Suprapubic skin (tissue), 4 donors: ENCODE data around the gene GPSM1. TPM values are rescaled to one million over a fixed set of nuclear protein-coding genes. Genes with fewer than 3 reads are reported as not detected.

ENCODE experiments used
- DNase-seq, 2 donors: peaks; one replicate each; pipeline ENCODE4 v3.0.0-alpha.2; 2019; ENCODE audit warnings: low spot score in 2 of 2
- H3K27ac ChIP-seq: fragments of 200-600 bp; sonication (generic); one replicate; pipeline ENCODE4 v1.5.1; 2019
- H3K27me3 ChIP-seq: fragments of 200-600 bp; sonication (generic); one replicate; pipeline ENCODE4 v1.5.1; 2019
- H3K36me3 ChIP-seq: fragments of 200-600 bp; sonication (generic); one replicate; pipeline ENCODE4 v1.5.1; 2019
- H3K4me1 ChIP-seq: fragments of 200-600 bp; sonication (generic); one replicate; pipeline ENCODE4 v1.5.1; 2019
- H3K4me3 ChIP-seq: fragments of 200-600 bp; sonication (generic); one replicate; pipeline ENCODE4 v1.5.1; 2019; ENCODE audit warnings: mild to moderate bottlenecking
- H3K9me3 ChIP-seq: fragments of 200-600 bp; sonication (generic); one replicate; pipeline ENCODE4 v1.5.1; 2019
- CTCF ChIP-seq, 2 donors: fragments of 200-600 bp in 1 of 2; fragments of 450-650 bp in 1 of 2; sonication (generic) in 1 of 2; IDR thresholded peaks; one replicate each; pipeline ENCODE4 v1.5.1; 2016 to 2019; ENCODE audit warnings: antibody characterized with exemption in 2 of 2, mild to moderate bottlenecking in 1 of 2, moderate library complexity in 1 of 2
- EP300 ChIP-seq: sonication (generic); formaldehyde crosslinking; IDR thresholded peaks from one replicate; pipeline ENCODE4 v1.6.1; 2017; ENCODE audit warnings: antibody characterized with exemption
- POLR2A ChIP-seq, 2 donors: fragments of 450-650 bp; IDR thresholded peaks; one replicate each; pipeline ENCODE4 v1.6.1; 2017; ENCODE audit warnings: antibody characterized with exemption in 2 of 2, mild to moderate bottlenecking in 2 of 2, moderate library complexity in 2 of 2
- POLR2AphosphoS5 ChIP-seq, 3 donors: sonication (generic); formaldehyde crosslinking; IDR thresholded peaks; one replicate each; pipeline ENCODE4 v1.6.1; 2017; ENCODE audit warnings: antibody characterized with exemption in 3 of 3
- WGBS: methylation state at CpG from one replicate; pipeline ENCODE4 v1.1.5; 2018; 5-methylcytosine and 5-hydroxymethylcytosine counted together
- total RNA-seq, 4 donors: library from RNA; depleted of rRNA; stranded (reverse); fragments of >200 nt; gene quantifications; one replicate each; pipeline ENCODE4 v1.1.0, GENCODE V29; 2016

Gene GPSM1
- total RNA-seq, 4 donors from 2014 or later, result 11.5 to 14.6 (median 13.7) TPM

- Histone ChIP-seq H3K27me3 (no peaks in the 10 kb centered on the region), H3K9me3 (no peaks in the 10 kb centered on the region), H3K4me1 (peaks cover 25% of the 10 kb centered on the region), H3K36me3 (peaks cover 34% of the 10 kb centered on the region), H3K27ac (no peak overlapping the region), H3K4me3 (no peak overlapping the region)
- no peak for DNase-seq
- WGBS, result 79% methylated on average over 28 of the region's 32 CpGs
- peak; percentile 46 to 77 for TF ChIP-seq CTCF (IDR thresholded peaks at IDR 0.05)
- TF ChIP-seq POLR2A (IDR thresholded peaks at IDR 0.05), result no peak
These were observed 12.0 kb downstream of the GPSM1 start for GRCh38 chr9:136339173-136339957.

GRCh38 chr9:136339958-136340310 lies 12.6 kb downstream of the GPSM1 start:
- peaks cover 29% of the 10 kb centered on the region for H3K4me1 ChIP-seq
- 91% methylated on average over 8 of the region's 12 CpGs for WGBS
- TF ChIP-seq CTCF (IDR thresholded peaks at IDR 0.05), result no peak
- TF ChIP-seq POLR2AphosphoS5 (IDR thresholded peaks at IDR 0.05), result no peak
- TF ChIP-seq EP300, result no peak
- no peak for TF ChIP-seq POLR2A (IDR thresholded peaks at IDR 0.05)
- no peaks in the 10 kb centered on the region for H3K9me3 ChIP-seq
- no peak overlapping the region for H3K4me3 ChIP-seq
- no peaks in the 10 kb centered on the region for H3K27me3 ChIP-seq
- H3K36me3 ChIP-seq, result peaks cover 34% of the 10 kb centered on the region
- H3K27ac ChIP-seq, result no peak overlapping the region
- DNase-seq, result no peak

- H3K27ac ChIP-seq, result no peak overlapping the region
- DNase-seq, result no peak
These were observed 13.2 kb downstream of the GPSM1 start for GRCh38 chr9:136340356-136341041.

GRCh38 chr9:136341042-136341655 lies 13.8 kb downstream of the GPSM1 start:
- Histone ChIP-seq H3K27ac (no peak overlapping the region), H3K4me1 (peaks cover 41% of the 10 kb centered on the region), H3K4me3 (no peak overlapping the region), H3K27me3 (no peaks in the 10 kb centered on the region), H3K9me3 (no peaks in the 10 kb centered on the region), H3K36me3 (peaks cover 31% of the 10 kb centered on the region)
- TF ChIP-seq POLR2A (IDR thresholded peaks at IDR 0.05) (no peak), CTCF (IDR thresholded peaks at IDR 0.05) (no peak), EP300 (no peak), POLR2AphosphoS5 (IDR thresholded peaks at IDR 0.05) (no peak)
- 97% methylated on average over 7 of the region's 18 CpGs for WGBS
- no peak for DNase-seq

More at GRCh38 chr9:136340356-136341041, 13.2 kb downstream of the GPSM1 start:
- Histone ChIP-seq H3K27me3 (no peaks in the 10 kb centered on the region), H3K9me3 (no peaks in the 10 kb centered on the region), H3K36me3 (peaks cover 34% of the 10 kb centered on the region), H3K4me1 (peaks cover 35% of the 10 kb centered on the region), H3K4me3 (no peak overlapping the region)
- no peak for TF ChIP-seq CTCF (IDR thresholded peaks at IDR 0.05)
- TF ChIP-seq POLR2AphosphoS5 (IDR thresholded peaks at IDR 0.05), result no peak
- no peak for TF ChIP-seq EP300
- no peak for TF ChIP-seq POLR2A (IDR thresholded peaks at IDR 0.05)
- WGBS, result 98% methylated on average over 8 of the region's 28 CpGs

- Histone ChIP-seq H3K27ac (no peak overlapping the region), H3K9me3 (no peaks in the 10 kb centered on the region), H3K27me3 (no peaks in the 10 kb centered on the region), H3K4me3 (peak overlapping the region; percentile 52), H3K36me3 (peaks cover 25% of the 10 kb centered on the region), H3K4me1 (peaks cover 46% of the 10 kb centered on the region)
- TF ChIP-seq EP300 (no peak), CTCF (IDR thresholded peaks at IDR 0.05) (no peak), POLR2A (IDR thresholded peaks at IDR 0.05) (no peak), POLR2AphosphoS5 (IDR thresholded peaks at IDR 0.05) (no peak)
- DNase-seq, result no peak
- 50% methylated on average over 6 of the region's 10 CpGs for WGBS
These were observed 14.4 kb downstream of the GPSM1 start for GRCh38 chr9:136341769-136342168.
